HUES64 (cell line): ENCODE data around the gene RPRD1A.

Experiments used
- H3K27ac ChIP-seq: 2 replicates; pipeline ENCODE4 v1.7.0; 2013; ENCODE audit warnings: low read depth, low read length, inconsistent platforms
- H3K27me3 ChIP-seq: 2 replicates; pipeline ENCODE4 v1.6.1; 2013; ENCODE audit warnings: mild to moderate bottlenecking, low read length; ENCODE audit not compliant: insufficient read depth
- H3K36me3 ChIP-seq: 2 replicates; pipeline ENCODE4 v1.6.1; 2013; ENCODE audit warnings: mild to moderate bottlenecking, low read length; ENCODE audit not compliant: insufficient read depth
- H3K4me1 ChIP-seq: 2 replicates; pipeline ENCODE4 v1.6.1; 2013; ENCODE audit warnings: mild to moderate bottlenecking, low read length, moderate library complexity; ENCODE audit not compliant: insufficient read depth
- H3K4me3 ChIP-seq: 2 replicates; pipeline ENCODE4 v1.5.1; 2013; ENCODE audit warnings: mild to moderate bottlenecking, low read length, moderate library complexity
- H3K9ac ChIP-seq: 2 replicates; pipeline ENCODE4 v1.6.1; 2013; ENCODE audit warnings: mild to moderate bottlenecking, low read depth, low read length
- H3K9me3 ChIP-seq: 2 replicates; pipeline ENCODE4 v1.6.1; 2013; ENCODE audit warnings: low read depth, low read length; ENCODE audit not compliant: insufficient read depth
- WGBS: fragments of 150-250, 120-280 bp; methylation state at CpG from one replicate; pipeline ENCODE4 v1.1.7; 2013; ENCODE audit warnings: missing lambda C conversion rate; 5-methylcytosine and 5-hydroxymethylcytosine counted together

The RPRD1A gene

DNA sequence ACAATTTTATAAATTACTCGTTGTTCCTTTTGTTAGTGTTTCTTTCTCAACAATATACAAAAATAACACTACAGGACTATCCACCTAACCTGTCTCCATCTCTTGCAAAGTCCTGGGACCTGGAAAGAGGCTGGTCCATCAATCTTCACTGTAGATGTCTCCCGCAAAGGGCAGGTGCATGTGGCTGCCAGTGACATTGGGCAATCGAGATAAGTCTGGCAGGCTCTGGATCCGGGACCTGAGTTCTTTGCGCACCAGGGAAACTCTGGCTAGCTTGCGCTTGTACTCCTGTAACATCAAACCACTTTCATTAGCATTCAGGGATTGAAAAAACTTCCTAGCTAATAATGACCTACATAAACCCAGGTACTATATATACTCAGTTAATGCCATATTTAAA lies 74.3 kb downstream of the RPRD1A start:
- 96% methylated on average over 6 of the region's 6 CpGs for WGBS
- Histone ChIP-seq H3K9me3 (no peaks in the 10 kb centered on the region), H3K27ac (no peak overlapping the region), H3K27me3 (no peaks in the 10 kb centered on the region), H3K4me1 (no peaks in the 10 kb centered on the region), H3K9ac (no peak overlapping the region), H3K4me3 (no peak overlapping the region), H3K36me3 (peaks cover 52% of the 10 kb centered on the region)

DNA sequence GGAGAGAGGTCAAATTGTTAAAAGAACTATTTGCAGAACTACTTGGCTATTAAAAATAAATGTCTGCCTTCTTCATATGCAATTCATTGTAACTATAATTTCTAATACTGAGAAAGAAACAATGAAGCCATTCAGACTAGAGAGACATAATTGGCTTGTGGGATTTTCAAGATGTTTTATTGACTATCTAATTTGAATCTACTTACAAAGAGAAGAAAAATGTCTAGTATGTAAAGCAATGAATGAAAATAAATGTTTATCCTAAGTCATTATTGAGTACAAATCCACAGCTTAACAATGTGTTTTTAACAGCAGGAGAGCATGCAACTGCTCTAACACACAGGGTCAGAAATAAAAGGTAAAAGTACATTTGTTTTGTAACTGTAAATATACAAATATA lies 75.7 kb downstream of the RPRD1A start:
- H3K4me1 ChIP-seq, result no peaks in the 10 kb centered on the region
- H3K9ac ChIP-seq, result no peak overlapping the region
- no peaks in the 10 kb centered on the region for H3K27me3 ChIP-seq
- no peak overlapping the region for H3K4me3 ChIP-seq
- no peaks in the 10 kb centered on the region for H3K9me3 ChIP-seq
- no peak overlapping the region for H3K27ac ChIP-seq
- peaks cover 56% of the 10 kb centered on the region for H3K36me3 ChIP-seq

DNA sequence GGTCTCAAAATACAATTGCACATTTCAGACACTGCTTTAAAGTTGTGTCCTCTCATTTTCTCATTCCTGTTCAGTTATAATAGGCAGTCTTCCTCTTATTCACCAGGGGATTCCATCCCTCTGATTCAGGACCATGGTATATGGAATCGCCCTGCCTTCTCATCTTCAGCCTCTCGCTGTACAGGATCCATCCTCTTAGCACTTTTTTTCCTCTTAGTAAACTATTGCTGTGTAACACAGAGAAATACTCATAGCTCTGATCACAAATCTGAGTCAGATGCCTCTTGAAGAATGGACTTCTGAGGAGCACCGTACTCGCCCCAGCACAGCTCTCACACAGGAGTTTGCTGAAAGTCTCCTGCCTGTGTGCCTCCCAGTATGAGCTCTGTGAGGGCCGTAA lies 83.5 kb downstream of the RPRD1A start:
- WGBS, result 95% methylated on average over 5 of the region's 5 CpGs
- H3K4me3 ChIP-seq, result no peak overlapping the region
- no peaks in the 10 kb centered on the region for H3K9me3 ChIP-seq
- peaks cover 47% of the 10 kb centered on the region for H3K36me3 ChIP-seq
- no peak overlapping the region for H3K9ac ChIP-seq
- no peaks in the 10 kb centered on the region for H3K4me1 ChIP-seq
- no peak overlapping the region for H3K27ac ChIP-seq
- H3K27me3 ChIP-seq, result no peaks in the 10 kb centered on the region

DNA sequence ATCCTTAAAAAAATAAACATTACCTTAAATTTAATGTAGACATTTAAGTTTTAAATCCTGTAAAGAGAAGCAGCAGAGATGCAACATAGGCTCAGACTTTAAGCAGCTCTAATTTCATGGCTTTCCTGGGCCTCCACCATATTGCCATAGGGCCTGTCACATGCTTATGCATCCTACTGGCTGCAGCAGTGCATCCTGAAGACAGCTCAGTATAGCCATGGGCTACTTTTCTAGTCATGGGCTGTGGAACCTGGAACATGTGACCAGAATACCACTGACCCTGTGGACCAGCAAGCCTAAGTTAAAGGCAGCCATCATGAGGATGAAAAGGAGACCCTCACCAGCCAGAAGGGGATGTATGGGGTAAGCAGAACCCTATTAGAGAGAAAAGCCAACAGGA lies 84.2 kb downstream of the RPRD1A start:
- Histone ChIP-seq H3K27ac (no peak overlapping the region), H3K36me3 (peaks cover 47% of the 10 kb centered on the region), H3K4me1 (no peaks in the 10 kb centered on the region), H3K9me3 (no peaks in the 10 kb centered on the region), H3K27me3 (no peaks in the 10 kb centered on the region), H3K4me3 (no peak overlapping the region), H3K9ac (no peak overlapping the region)

DNA sequence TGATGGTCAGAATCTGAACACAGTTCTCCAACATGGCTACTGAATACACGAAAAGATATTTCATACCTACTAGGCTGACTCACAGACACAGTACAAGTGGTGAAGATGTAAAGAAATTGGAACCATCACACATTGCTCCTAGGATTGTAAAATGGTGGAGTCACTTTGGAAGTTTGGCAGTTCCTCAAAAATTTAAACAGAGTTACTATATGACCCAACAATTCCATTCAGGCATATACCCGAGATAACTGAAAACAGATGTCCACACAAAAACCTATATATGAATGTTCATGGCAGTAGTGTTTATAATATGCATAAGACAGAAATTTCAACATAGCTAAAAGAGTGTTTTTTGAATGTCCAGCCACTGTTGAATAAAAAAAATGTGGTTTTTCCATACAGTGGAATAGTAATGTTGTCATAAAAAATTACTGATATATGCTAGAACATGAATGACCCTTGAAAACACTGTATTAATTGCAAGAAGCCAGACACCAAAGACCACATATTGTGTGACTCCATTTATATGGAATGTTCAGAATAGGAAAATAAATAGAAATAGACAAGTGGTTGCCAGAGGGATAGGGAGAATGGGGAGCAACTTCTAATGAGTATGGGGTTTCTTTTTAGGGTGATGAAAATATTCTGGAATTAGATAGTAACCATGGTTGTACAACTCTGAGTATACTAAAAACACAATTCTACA lies 84.8 kb downstream of the RPRD1A start:
- Histone ChIP-seq H3K4me1 (no peaks in the 10 kb centered on the region), H3K36me3 (peaks cover 53% of the 10 kb centered on the region), H3K9ac (no peak overlapping the region), H3K27me3 (no peaks in the 10 kb centered on the region), H3K27ac (no peak overlapping the region), H3K9me3 (no peaks in the 10 kb centered on the region), H3K4me3 (no peak overlapping the region)
- no CpG with 5 or more reads among the region's 2 CpGs for WGBS

DNA sequence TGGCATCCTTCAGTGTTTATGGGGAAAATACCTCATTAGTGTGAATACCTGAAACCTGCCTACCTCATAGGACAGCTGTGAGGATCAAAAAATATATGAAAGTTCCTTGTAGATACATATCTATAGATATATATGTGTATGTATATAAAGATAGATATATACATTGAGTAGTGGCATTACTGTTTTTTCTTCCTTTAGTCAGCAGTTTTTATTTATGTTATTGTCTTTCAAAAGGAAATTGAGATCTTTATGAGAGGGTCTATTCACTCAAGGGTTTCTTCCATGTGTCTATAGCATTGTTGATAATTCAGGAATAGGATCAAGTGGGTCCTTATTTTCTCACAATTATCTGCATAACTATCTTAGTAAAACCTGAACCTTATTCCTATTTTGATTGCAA lies 88.2 kb downstream of the RPRD1A start:
- Histone ChIP-seq H3K4me3 (no peak overlapping the region), H3K9me3 (no peaks in the 10 kb centered on the region), H3K27me3 (no peaks in the 10 kb centered on the region), H3K4me1 (no peaks in the 10 kb centered on the region), H3K9ac (no peak overlapping the region), H3K27ac (no peak overlapping the region), H3K36me3 (peaks cover 83% of the 10 kb centered on the region)

DNA sequence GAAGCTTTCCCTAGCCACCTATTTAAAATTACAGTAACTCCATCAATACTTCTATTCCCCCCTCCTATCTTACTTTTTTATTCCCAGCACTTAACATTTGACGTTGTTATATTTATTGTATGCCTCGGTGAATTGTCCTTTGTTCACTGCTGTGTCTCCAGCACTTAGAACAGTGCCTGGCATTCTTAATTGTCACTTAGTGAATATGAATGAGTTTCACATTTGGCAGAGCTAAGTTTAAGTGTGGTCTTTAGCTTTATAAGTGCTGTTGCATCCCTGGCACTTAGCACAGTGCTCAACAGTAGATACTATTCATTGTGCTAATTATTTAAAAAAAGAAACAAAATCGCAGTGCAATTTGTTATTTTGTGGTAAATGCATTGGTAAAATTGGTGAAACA lies 93.2 kb downstream of the RPRD1A start:
- 94% methylated on average over 3 of the region's 3 CpGs for WGBS
- Histone ChIP-seq H3K9ac (no peak overlapping the region), H3K27ac (no peak overlapping the region), H3K4me3 (peak overlapping the region; percentile 98; the same call in 1 of the 2 replicates), H3K36me3 (peaks cover 55% of the 10 kb centered on the region), H3K4me1 (0 out of 2 replicates have a peak, but pooled peaks cover 8% of the 10 kb centered on the region), H3K9me3 (no peaks in the 10 kb centered on the region), H3K27me3 (no peaks in the 10 kb centered on the region)

DNA sequence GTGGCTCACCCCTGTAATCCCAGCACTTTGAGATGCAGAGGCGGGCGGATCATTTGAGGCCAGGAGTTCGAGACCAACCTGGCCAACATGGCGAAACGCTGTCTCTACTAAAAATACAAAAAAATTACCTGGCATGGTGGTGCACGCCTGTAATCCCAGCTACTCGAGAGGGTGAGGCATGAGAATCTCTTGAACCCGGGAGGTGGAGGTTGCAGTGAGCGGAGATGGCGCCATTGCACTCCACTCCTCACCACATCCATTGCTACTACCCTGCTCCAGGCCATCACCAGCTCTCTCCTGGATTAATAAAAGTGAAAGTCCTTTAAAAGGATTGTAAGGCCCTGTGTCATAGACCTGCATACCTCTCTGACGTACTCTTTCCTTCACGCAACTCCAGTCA lies 93.7 kb downstream of the RPRD1A start:
- no peaks in the 10 kb centered on the region for H3K9me3 ChIP-seq
- H3K9ac ChIP-seq, result no peak overlapping the region
- H3K4me1 ChIP-seq, result 0 out of 2 replicates have a peak, but pooled peaks cover 8% of the 10 kb centered on the region
- peak overlapping the region; percentile 98 for H3K4me3 ChIP-seq
- H3K27ac ChIP-seq, result no peak overlapping the region
- no peaks in the 10 kb centered on the region for H3K27me3 ChIP-seq
- H3K36me3 ChIP-seq, result peaks cover 50% of the 10 kb centered on the region
- WGBS, result 95% methylated on average over 12 of the region's 12 CpGs

DNA sequence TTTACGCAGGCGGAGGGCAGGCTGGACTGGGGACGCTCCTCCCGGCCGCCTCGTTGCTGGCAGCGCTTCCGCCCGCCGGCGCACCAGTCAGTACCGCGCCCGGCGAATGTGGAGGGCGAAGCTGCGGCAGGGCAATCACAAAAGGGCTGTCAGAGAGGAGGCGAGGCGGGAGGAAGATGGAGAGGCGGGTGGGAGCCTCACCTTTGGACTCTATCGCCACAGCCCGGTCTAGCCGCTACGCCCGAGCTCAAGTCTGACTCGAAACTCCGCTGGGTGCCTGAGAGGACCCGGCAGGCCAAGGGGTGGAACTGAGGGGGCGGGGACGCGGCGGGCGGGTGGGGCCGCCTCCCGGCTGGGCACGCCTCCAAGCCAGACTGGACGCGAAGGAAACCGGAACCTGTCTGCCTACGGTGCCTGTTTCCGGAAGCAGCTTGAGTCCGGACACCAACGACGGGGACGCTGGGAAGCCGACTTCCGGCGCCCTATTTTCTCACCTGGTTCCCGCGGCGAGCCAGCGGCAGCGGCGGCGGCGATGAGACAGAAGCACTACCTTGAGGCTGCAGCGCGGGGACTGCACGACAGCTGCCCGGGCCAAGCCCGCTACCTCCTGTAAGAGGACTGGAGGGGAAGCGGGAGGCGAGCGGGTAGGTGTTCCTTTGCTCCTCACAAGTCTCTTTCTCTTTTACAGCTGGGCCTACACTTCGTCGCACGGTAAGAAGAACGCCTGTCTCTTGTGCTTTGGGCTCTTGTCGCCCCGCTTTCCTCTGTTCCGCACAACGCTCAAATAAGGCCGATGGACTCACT lies 95.0 kb downstream of the RPRD1A start, which contains the start of gene RMP24:
TSS of gene RMP24 (plus strand) at position 483 of the 804 bp plus-strand sequence.
- Histone ChIP-seq H3K4me3 (peak within 1 kb of the TSS; percentile 98), H3K36me3 (peaks cover 38% of the 10 kb centered on the region), H3K4me1 (0 out of 2 replicates have a peak, but pooled peaks cover 8% of the 10 kb centered on the region), H3K27ac (peak within 1 kb of the TSS; percentile 79), H3K27me3 (no peaks in the 10 kb centered on the region), H3K9me3 (no peaks in the 10 kb centered on the region), H3K9ac (peak within 1 kb of the TSS; percentile 89)
- under 1% methylated on average over 73 of the region's 73 CpGs for WGBS

DNA sequence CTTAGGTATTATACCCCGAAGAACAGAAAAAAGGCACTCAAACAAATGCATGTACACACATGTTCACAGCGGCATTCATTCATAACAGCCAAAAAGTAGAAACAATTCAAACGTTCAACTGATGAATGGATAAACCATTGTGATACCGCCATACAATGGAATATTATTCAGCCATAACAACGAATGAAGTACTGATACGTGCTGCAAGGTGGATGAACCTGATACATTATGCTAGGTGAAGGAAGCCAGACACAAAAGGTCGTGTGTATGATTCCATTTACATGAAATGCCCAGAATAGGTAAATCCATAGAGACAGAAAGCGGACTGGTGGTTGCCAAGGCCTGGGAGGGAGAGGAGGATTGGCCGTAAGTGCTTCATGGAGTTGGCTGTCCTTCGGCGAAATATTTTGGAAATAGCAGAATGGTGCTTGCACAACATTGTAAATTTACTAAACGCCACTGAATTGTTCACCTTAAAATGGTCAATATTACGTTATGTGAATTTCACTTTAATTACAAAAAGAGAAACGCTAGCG lies 95.6 kb downstream of the RPRD1A start:
- Histone ChIP-seq H3K27ac (peak overlapping the region; percentile 79), H3K9ac (peak overlapping the region; percentile 77), H3K4me3 (peak overlapping the region; percentile 98), H3K4me1 (0 out of 2 replicates have a peak, but pooled peaks cover 8% of the 10 kb centered on the region), H3K27me3 (no peaks in the 10 kb centered on the region), H3K9me3 (no peaks in the 10 kb centered on the region), H3K36me3 (peaks cover 31% of the 10 kb centered on the region)
- 48% methylated on average over 15 of the region's 15 CpGs for WGBS

DNA sequence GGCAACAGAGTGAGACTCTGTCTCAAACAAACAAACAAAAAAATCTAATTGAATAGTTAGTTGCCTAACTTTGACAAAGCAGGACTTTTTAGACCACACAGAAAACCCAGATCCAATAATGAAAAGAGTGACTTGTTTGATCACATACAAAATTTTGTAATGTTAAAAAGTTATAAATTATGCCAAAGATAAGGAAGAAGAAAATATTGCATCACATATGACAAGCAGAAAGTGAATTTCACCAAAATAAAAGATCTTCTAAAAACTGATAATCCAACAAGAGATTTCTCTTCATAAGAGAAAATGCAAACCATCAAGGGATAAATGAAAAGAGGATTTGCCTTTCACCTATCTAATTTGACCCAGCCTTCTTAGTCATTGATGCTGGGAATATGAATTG lies 97.7 kb downstream of the RPRD1A start:
- Histone ChIP-seq H3K27ac (no peak overlapping the region), H3K9ac (no peak overlapping the region), H3K27me3 (no peaks in the 10 kb centered on the region), H3K9me3 (no peaks in the 10 kb centered on the region), H3K4me3 (no peak overlapping the region), H3K36me3 (peaks cover 10% of the 10 kb centered on the region), H3K4me1 (0 out of 2 replicates have a peak, but pooled peaks cover 8% of the 10 kb centered on the region)
